ENCODE measurements around the gene N4BP2L2.
A peak's percentile ranks its signal among the peaks of the same experiment; 100 is the strongest.

The N4BP2L2 gene

GRCh38 chr13:32530841-32531253, 7.7 kb downstream of the N4BP2L2 start:
- peak overlapping the region; percentile 29; the same call in 1 of the 2 replicates for H3K4me3 ChIP-seq (ENCODE audit: low read depth, low read length)
- no peak for DNase-seq (ENCODE audit: low read depth)
- TF ChIP-seq CTCF (IDR thresholded peaks at IDR 0.05; ENCODE audit: low read depth, low read length, missing control alignments), result no peak

GRCh38 chr13:32528358-32528757, 10.2 kb downstream of the N4BP2L2 start:
- TF ChIP-seq CTCF (IDR thresholded peaks at IDR 0.05; ENCODE audit: low read depth, low read length, missing control alignments), result no peak
- no peak for DNase-seq (ENCODE audit: low read depth)
- H3K4me3 ChIP-seq (ENCODE audit: low read depth, low read length), result no peak overlapping the region

GRCh38 chr13:32527151-32527550, 11.4 kb downstream of the N4BP2L2 start:
- TF ChIP-seq CTCF (IDR thresholded peaks at IDR 0.05; ENCODE audit: low read depth, low read length, missing control alignments), result no peak
- no peak overlapping the region for H3K4me3 ChIP-seq (ENCODE audit: low read depth, low read length)
- DNase-seq (ENCODE audit: low read depth), result no peak

- DNase-seq (ENCODE audit: low read depth), result no peak
- no peak overlapping the region for H3K4me3 ChIP-seq (ENCODE audit: low read depth, low read length)
- TF ChIP-seq CTCF (IDR thresholded peaks at IDR 0.05; ENCODE audit: low read depth, low read length, missing control alignments), result no peak
Observed at GRCh38 chr13:32525766-32526165, 12.8 kb downstream of the N4BP2L2 start.

GRCh38 chr13:32515246-32515645, 23.3 kb downstream of the N4BP2L2 start:
- no peak for TF ChIP-seq CTCF (IDR thresholded peaks at IDR 0.05; ENCODE audit: low read depth, low read length, missing control alignments)
- no peak for DNase-seq (ENCODE audit: low read depth)

GRCh38 chr13:32511482-32511881, 27.1 kb downstream of the N4BP2L2 start:
- TF ChIP-seq CTCF (IDR thresholded peaks at IDR 0.05; ENCODE audit: low read depth, low read length, missing control alignments), result no peak
- H3K4me3 ChIP-seq (ENCODE audit: low read depth, low read length), result no peak overlapping the region
- no peak for DNase-seq (ENCODE audit: low read depth)

More at GRCh38 chr13:32515246-32515645, 23.3 kb downstream of the N4BP2L2 start:
- no peak overlapping the region for H3K4me3 ChIP-seq (ENCODE audit: low read depth, low read length)

GRCh38 chr13:32504876-32505275, 33.7 kb downstream of the N4BP2L2 start:
- H3K4me3 ChIP-seq (ENCODE audit: low read depth, low read length), result no peak overlapping the region
- no peak for TF ChIP-seq CTCF (IDR thresholded peaks at IDR 0.05; ENCODE audit: low read depth, low read length, missing control alignments)
- no peak for DNase-seq (ENCODE audit: low read depth)

All from GM12864 (cell line).